Vagina (tissue), 2 donors: ENCODE results near the gene CELA2B.

Experiments used
- POLR2A ChIP-seq, 2 donors: fragments of 450-650 bp; IDR thresholded peaks; one replicate each; pipeline ENCODE4 v1.6.1; 2017; ENCODE audit warnings: antibody characterized with exemption in 2 of 2, mild to moderate bottlenecking in 2 of 2, moderate library complexity in 2 of 2
- TF ChIP-seq, protein P1 (sequence below), 3 experiments: fragments of 450-650 bp in 2 of 3; fragments of 200-600 bp in 1 of 3; sonication (generic) in 1 of 3; IDR thresholded peaks; one replicate each; pipeline ENCODE4 v1.5.1; 2017 to 2019; ENCODE audit warnings: antibody characterized with exemption in 3 of 3, mild to moderate bottlenecking in 2 of 3, moderate library complexity in 2 of 3

DNA sequence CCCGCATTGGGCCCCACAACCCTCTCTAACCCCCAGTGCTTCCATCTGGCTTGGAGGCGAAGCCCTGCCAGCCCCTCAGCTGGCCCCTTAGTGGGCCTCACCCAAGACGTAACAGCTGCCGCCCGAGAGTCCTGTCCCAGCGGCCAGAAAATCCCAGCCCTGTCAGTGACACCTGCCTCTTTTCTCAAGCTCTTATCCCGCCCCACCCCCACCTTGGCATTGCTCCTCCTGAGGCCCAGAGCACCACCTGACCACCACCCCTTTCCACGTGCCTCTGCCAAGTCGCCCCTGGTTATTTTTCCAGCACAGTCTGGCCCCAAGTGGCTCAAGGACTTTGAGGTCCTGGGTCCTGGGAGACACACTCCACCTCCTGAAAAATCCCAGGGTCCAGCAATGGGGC, 43.6 kb upstream of the CELA2B start:
- TF ChIP-seq, protein P1, sequence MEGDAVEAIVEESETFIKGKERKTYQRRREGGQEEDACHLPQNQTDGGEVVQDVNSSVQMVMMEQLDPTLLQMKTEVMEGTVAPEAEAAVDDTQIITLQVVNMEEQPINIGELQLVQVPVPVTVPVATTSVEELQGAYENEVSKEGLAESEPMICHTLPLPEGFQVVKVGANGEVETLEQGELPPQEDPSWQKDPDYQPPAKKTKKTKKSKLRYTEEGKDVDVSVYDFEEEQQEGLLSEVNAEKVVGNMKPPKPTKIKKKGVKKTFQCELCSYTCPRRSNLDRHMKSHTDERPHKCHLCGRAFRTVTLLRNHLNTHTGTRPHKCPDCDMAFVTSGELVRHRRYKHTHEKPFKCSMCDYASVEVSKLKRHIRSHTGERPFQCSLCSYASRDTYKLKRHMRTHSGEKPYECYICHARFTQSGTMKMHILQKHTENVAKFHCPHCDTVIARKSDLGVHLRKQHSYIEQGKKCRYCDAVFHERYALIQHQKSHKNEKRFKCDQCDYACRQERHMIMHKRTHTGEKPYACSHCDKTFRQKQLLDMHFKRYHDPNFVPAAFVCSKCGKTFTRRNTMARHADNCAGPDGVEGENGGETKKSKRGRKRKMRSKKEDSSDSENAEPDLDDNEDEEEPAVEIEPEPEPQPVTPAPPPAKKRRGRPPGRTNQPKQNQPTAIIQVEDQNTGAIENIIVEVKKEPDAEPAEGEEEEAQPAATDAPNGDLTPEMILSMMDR (IDR thresholded peaks at IDR 0.05), result no peak
- no peak for TF ChIP-seq POLR2A (IDR thresholded peaks at IDR 0.05)
